Stimulated activated CD8-positive, alpha-beta memory T cell treated with anti-CD3 and anti-CD28 coated beads, Interleukin-7, amount 100 ng/mL, for 1 hour (primary cell): ENCODE results near the gene PSORS1C2.

Experiments used
- DNase-seq, 2 donors: peaks; one replicate each; pipeline ENCODE4 v3.0.0-alpha.2; 2020; ENCODE audit warnings: low read depth in 2 of 2

Gene PSORS1C2

DNA sequence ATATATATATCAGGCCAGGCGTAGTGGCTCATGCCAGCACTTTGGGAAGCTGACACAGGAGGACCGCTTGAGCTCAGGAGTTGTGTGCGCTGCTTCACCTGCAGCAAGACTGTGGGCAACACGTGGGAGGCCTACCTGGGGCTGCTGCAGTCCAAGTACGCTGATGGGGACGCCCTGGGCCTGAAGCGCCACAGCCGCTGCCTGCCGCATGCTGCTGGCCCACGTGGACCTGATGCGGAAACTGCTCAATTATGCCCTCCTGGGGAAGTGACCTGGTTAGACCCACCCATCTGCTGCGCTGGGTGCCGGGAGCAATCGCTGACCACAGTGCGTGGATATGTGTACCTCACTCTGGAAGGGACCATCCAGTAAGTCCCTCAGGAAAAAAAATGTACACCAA lies 1.8 kb upstream of the PSORS1C2 start:
- DNase-seq, result no peak

DNA sequence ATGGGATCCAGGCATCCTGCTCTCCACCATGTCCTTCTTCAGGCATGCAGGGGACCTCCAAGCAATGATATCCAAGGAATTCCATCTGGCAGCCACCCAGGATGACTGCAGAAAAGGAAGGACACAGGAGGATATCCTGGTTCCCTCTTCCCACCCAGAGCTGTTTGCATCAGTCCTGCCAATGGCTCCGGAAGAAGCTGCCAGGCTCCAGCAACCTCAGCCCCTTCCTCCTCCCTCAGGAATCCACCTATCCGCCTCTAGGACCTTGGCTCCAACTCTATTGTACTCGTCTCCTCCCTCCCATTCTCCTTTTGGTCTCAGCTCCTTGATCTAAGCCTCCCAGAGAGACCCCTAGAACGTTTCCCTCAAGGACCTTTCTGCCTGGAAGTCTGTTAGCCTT lies 733 bp upstream of the PSORS1C2 start:
- DNase-seq, result no peak

GRCh38 chr6:31135710-31136109 lies 3.2 kb downstream of the PSORS1C2 start:
- DNase-seq, result no peak

- no peak for DNase-seq
Measured at GRCh38 chr6:31132806-31133205, 6.1 kb downstream of the PSORS1C2 start.

DNA sequence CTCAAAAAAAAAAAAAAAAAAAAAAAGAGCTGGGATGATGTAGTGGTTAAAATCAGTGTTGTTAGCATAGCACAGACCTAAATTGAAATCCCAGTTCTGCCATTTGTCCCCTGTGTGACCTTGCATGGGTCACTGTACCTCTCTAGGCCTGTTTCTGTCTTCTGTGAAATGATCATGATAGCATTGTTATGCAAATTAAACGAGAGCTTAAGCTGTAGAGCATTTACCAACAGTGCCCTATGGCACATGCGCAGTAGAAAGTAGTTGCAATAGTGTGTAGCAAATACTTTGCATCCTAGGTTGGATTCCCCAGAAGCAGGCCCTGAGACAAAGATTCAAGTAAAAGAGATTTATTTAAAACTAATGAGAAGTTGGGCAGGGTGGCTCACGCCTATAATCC lies 7.3 kb downstream of the PSORS1C2 start:
- DNase-seq, result no peak

DNA sequence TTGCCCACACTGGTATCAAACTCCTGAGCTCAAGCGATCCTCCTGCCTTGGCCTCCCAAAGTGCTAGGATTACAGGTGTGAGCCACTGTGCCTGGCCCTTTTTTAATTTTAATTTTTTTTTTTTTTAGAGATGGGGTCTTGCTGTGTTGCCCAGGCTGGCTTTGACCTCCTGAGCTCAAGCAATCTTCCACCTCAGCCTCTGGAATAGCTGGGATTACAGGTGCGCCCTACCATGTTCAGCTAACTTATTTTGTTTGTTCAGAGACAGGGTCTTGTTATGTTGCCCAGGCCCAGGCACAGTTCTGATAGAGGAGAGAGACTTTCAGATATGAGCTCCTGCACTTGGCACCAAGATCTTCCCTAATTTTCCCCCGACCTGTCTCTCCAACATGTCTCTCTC lies 8.1 kb downstream of the PSORS1C2 start:
- DNase-seq, result no peak

DNA sequence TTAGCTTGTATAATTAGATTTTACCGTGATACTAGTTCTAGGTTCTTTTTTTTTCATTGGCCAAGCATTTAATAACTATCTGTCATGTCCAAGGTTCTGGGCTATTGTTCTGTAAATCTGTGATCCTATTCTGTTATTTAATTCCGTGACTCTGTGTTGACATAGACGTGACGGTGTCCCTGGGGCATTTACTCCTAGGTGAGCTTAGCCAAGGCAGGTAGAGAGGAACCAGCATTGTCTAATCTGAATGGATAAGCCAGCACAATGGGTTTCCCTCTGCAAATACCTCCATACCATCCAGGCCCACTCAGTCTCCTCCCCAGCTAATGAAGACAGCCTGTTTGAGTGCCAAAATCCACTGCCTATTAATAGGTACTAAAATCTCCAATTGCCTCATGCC lies 9.7 kb downstream of the PSORS1C2 start:
- no peak for DNase-seq

- peak; percentile 48 to 52 for DNase-seq
Measured at GRCh38 chr6:31128093-31128676, 10.7 kb downstream of the PSORS1C2 start.

DNA sequence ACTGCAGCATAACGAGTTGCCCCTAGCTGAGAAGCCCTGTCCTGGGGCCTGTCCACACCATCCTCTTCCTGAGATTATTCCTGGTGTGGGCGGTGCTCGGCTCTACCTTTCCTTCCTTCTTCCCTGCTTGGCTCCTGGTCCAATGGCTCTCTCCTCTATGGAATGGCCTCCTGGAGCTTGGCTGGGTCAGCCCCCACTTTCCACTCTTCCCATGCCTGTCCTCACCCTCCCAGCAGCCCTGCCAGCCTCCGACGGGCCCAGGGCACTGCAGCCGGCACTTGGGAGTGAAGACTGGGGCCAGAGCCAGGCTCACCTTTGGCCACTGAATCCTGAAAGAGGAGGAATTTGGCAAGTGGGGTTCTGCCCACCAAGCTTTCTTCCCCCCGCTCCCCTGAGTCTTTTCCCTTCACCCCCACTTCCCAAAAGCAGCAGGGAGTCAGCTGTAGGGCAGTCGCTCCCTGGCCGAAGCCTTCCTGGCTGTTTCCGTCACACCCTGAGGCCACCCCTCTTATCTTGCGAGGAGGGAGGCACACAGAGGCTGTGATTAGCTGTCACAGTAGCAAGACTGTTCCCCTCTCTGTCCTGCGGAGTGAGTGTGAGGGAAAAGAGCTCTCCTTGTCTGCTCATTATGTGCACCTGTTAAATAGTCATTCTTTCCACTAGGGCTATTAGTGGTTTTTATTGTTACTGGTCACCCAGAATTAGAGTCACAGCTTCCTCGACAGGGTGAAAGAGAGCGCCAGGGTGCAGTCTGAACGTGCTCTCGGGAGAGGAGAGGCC lies 12.3 kb downstream of the PSORS1C2 start:
- DNase-seq, result no peak

- no peak for DNase-seq
Measured at GRCh38 chr6:31125586-31126363, 13.1 kb downstream of the PSORS1C2 start.

DNA sequence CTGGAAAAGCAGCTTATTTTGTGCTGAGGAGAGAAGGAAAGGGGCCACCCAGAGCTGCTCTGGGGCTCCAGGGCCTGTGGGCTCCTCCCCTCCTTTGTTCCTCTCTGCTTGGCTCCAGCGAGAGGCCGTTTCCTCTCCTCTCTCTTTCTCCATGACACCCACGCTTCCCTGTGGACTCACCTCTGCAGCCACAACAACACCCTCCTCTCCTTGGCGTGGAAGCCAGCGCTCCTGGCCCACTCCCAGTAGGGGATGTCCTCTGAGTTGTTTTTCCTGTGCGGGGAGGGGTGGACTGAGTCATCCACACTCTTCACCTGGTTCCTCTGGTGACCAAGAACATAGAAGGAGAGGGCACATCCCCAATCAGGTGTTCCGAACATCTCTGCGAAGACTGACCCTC lies 13.7 kb downstream of the PSORS1C2 start:
- no peak for DNase-seq

- DNase-seq, result no peak
Measured at GRCh38 chr6:31122791-31123706, 15.8 kb downstream of the PSORS1C2 start.

DNA sequence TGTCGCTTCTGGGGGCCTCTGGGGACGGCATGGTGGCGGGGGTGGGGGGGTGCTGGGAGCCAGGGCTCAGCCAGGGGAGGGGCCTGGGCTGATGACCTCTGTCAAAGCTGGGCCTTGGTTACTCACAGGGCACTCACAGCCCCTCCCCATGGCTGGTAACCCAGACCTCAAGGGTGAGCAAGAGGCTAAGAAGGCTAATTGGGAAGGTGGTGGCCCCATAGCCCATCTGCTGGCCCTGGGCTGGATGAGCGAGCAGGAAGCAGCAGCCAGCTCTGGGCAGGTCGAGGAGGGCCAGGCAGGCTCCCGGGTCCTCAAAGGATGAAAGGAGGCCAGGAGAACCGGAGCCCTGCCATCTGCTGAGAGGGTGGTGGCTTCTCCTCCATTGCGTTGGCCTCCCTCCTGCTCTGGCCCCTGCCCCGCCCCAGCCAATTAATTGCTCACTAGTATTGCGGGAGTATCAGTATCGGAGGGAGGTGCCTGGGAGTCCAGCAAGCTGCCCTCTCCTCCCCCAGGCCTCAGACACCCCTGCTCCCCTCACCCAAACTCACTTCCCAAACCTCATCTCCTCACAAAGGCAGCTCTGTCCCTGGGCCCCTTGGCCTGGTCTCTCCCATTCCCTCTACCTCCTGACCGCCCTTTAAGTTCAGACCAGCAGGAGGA lies 17.6 kb downstream of the PSORS1C2 start:
- no peak for DNase-seq

DNA sequence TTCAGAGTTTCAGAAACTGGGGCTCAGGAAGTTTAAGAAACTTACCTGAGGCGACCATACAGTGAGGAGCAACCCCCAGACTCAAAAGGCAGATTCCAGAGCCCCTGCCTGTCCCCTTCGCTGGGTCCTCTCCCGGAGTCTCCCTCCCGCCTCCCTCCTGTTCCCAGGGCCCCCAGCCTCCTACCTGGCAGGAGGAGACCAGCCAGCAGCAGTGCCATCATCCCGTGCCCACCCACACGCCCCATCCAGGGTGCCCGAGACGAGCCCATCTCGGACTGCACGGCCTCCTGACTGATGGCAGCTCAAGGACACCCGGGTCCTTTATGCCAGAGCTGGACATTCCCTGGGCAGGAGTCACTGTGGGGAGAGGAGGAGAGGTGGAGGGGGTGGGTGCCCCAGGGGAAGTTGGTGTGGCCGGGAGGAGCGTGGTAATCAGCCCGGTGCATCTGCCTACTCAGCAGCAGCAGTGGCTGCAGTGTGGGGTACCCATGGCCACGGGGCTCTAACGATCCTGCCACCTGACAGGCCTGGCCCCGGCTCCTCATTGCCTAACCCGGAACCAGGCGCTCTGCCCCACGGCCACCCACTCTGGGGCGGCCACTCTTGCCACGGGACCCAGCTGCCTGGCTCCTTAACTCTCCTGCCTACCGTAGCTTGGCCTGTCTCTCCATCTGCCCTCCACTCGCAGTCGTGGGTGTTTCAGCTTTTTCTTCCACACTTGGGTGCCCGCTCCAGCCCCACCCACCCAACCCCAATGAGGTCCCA lies 18.5 kb downstream of the PSORS1C2 start, which contains the start of gene CDSN:
CDSN (minus strand) TSS at position 296 of the 765 bp plus-strand sequence; CDS start at position 269, 27 bp downstream.
- no peak for DNase-seq

GRCh38 chr6:31118178-31118577 lies 20.7 kb downstream of the PSORS1C2 start:
- DNase-seq, result no peak

GRCh38 chr6:31116661-31117385 lies 22.0 kb downstream of the PSORS1C2 start:
- DNase-seq, result no peak

GRCh38 chr6:31115941-31116560 lies 22.8 kb downstream of the PSORS1C2 start:
- no peak for DNase-seq

GRCh38 chr6:31114970-31115849 lies 23.7 kb downstream of the PSORS1C2 start:
- DNase-seq, result no peak
